Endodermal cell (in vitro differentiated cells): ENCODE data around the gene TCF12. TPM values are rescaled to one million over a fixed set of nuclear protein-coding genes. Genes with fewer than 3 reads are reported as not detected.

ENCODE experiments used
- DNase-seq: peaks from one replicate; pipeline ENCODE4 v3.0.0-alpha.2; 2017
- H3K27ac ChIP-seq: 2 replicates; pipeline ENCODE4 v1.5.1; 2013; ENCODE audit warnings: mild to moderate bottlenecking, low read depth, low read length, moderate library complexity
- H3K27me3 ChIP-seq: 2 replicates; pipeline ENCODE4 v1.6.1; 2013; ENCODE audit warnings: mild to moderate bottlenecking, low read length, moderate library complexity; ENCODE audit not compliant: insufficient read depth, control insufficient read depth, poor library complexity, severe bottlenecking
- H3K36me3 ChIP-seq: 2 replicates; pipeline ENCODE4 v1.7.0; 2013; ENCODE audit warnings: mild to moderate bottlenecking, low read length, moderate library complexity; ENCODE audit not compliant: control insufficient read depth, insufficient read depth
- H3K4me1 ChIP-seq: one replicate; pipeline ENCODE4 v1.7.0; 2013; ENCODE audit warnings: low read length; ENCODE audit not compliant: control insufficient read depth, insufficient read depth
- H3K4me3 ChIP-seq: 2 replicates; pipeline ENCODE4 v1.5.1; 2013; ENCODE audit warnings: mild to moderate bottlenecking, low read length, moderate library complexity
- H3K9ac ChIP-seq: 2 replicates; pipeline ENCODE4 v1.6.1; 2013; ENCODE audit warnings: mild to moderate bottlenecking, low read length, moderate library complexity; ENCODE audit not compliant: poor library complexity, severe bottlenecking; ENCODE audit errors: extremely low read depth
- H3K9me3 ChIP-seq: 2 replicates; pipeline ENCODE4 v1.6.1; 2013; ENCODE audit warnings: mild to moderate bottlenecking, low read length, moderate library complexity; ENCODE audit not compliant: control insufficient read depth
- H3K27ac Mint-ChIP-seq: 2 replicates; pipeline ENCODE4 v1.8.0; 2020; ENCODE audit warnings: mixed read lengths
- H3K27me3 Mint-ChIP-seq: 2 replicates; pipeline ENCODE4 v1.8.0; 2021; ENCODE audit warnings: mild to moderate bottlenecking, mixed read lengths; ENCODE audit not compliant: insufficient read depth
- H3K36me3 Mint-ChIP-seq: 2 replicates; pipeline ENCODE4 v1.8.0; 2020; ENCODE audit warnings: low read depth, mixed read lengths
- H3K4me1 Mint-ChIP-seq: 2 replicates; pipeline ENCODE4 v1.8.0; 2020; ENCODE audit warnings: mixed read lengths
- H3K4me3 Mint-ChIP-seq: 2 replicates; pipeline ENCODE4 v1.8.0; 2020; ENCODE audit warnings: mild to moderate bottlenecking, moderate library complexity, mixed read lengths
- H3K9me3 Mint-ChIP-seq: 2 replicates; pipeline ENCODE4 v1.8.0; 2020; ENCODE audit warnings: mild to moderate bottlenecking, mixed read lengths
- CTCF ChIP-seq: fragments of 200-600 bp; sonication (generic); conservative IDR thresholded peaks from 2 replicates; pipeline ENCODE4 v1.5.0; 2021; ENCODE audit warnings: antibody characterized with exemption, mild to moderate bottlenecking
- WGBS, 2 experiments: methylation state at CpG; one replicate each; pipeline versions ENCODE4 v1.1.5 to v1.1.7; 2013; ENCODE audit warnings: missing lambda C conversion rate in 2 of 2, mixed read lengths in 1 of 2; ENCODE audit not compliant: insufficient coverage in 1 of 2, insufficient read length in 1 of 2; 5-methylcytosine and 5-hydroxymethylcytosine counted together
- total RNA-seq, 2 donors: library from RNA; stranded (reverse); fragmentation: NEBNext Ultra II Directional in 1 of 2; extraction: Animal tissue kit (Norgen Biotek cat#: 25700) in 1 of 2; gene quantifications; 2 replicates in 1 of 2; 3 replicates in 1 of 2; pipeline ENCODE4 v1.2.1, GENCODE V29; 2021

The TCF12 gene
- total RNA-seq, 2 donors from 2014 or later, result 103 to 121 TPM

- 35 to 58% methylated on average over 2 to 5 of the region's 5 CpGs for WGBS, 2 experiments
These were observed 39.5 kb downstream of the TCF12 start for GRCh38 chr15:56957812-56958406.

GRCh38 chr15:56959318-56959648, 40.8 kb downstream of the TCF12 start:
- Mint-ChIP-seq H3K9me3 (peaks cover 10% of the 10 kb centered on the region), H3K36me3 (peaks cover 16% of the 10 kb centered on the region), H3K4me3 (no peak overlapping the region), H3K4me1 (peaks cover 35% of the 10 kb centered on the region), H3K27ac (no peak overlapping the region), H3K27me3 (no peaks in the 10 kb centered on the region)
- no peak for DNase-seq
- peaks cover 15% of the 10 kb centered on the region for H3K9me3 ChIP-seq
- H3K36me3 ChIP-seq, result no peaks in the 10 kb centered on the region
- TF ChIP-seq CTCF, result no peak
- no peak overlapping the region for H3K4me3 ChIP-seq
- no peaks in the 10 kb centered on the region for H3K4me1 ChIP-seq
- no peak overlapping the region for H3K9ac ChIP-seq
- no peak overlapping the region for H3K27ac ChIP-seq
- H3K27me3 ChIP-seq, result no peaks in the 10 kb centered on the region

More at GRCh38 chr15:56957812-56958406, 39.5 kb downstream of the TCF12 start:
- Histone ChIP-seq H3K9ac (no peak overlapping the region), H3K27me3 (no peaks in the 10 kb centered on the region), H3K9me3 (peaks cover 24% of the 10 kb centered on the region), H3K27ac (peak overlapping the region; percentile 55), H3K4me3 (no peak overlapping the region), H3K36me3 (no peaks in the 10 kb centered on the region), H3K4me1 (no peaks in the 10 kb centered on the region)
- Mint-ChIP-seq H3K36me3 (peaks cover 21% of the 10 kb centered on the region), H3K9me3 (peaks cover 14% of the 10 kb centered on the region), H3K4me3 (no peak overlapping the region), H3K27me3 (no peaks in the 10 kb centered on the region), H3K27ac (peak overlapping the region; percentile 75), H3K4me1 (peaks cover 23% of the 10 kb centered on the region)
- TF ChIP-seq CTCF, result no peak
- DNase-seq, result no peak

GRCh38 chr15:56960116-56960515, 41.7 kb downstream of the TCF12 start:
- Mint-ChIP-seq H3K9me3 (peaks cover 2% of the 10 kb centered on the region), H3K4me1 (peaks cover 36% of the 10 kb centered on the region), H3K36me3 (peaks cover 8% of the 10 kb centered on the region), H3K27ac (no peak overlapping the region), H3K4me3 (no peak overlapping the region), H3K27me3 (no peaks in the 10 kb centered on the region)
- Histone ChIP-seq H3K36me3 (no peaks in the 10 kb centered on the region), H3K9ac (no peak overlapping the region), H3K27ac (no peak overlapping the region), H3K4me1 (no peaks in the 10 kb centered on the region), H3K27me3 (no peaks in the 10 kb centered on the region), H3K4me3 (no peak overlapping the region), H3K9me3 (peaks cover 10% of the 10 kb centered on the region)
- TF ChIP-seq CTCF, result no peak
- DNase-seq, result no peak
- WGBS, 2 experiments, result 80 to 99% methylated on average over 1 to 2 of the region's 2 CpGs
